Caco-2 (cell line): ENCODE data around the gene MGAT4A. TPM values are rescaled to one million over a fixed set of nuclear protein-coding genes. Genes with fewer than 3 reads are reported as not detected.

Source experiments
- BruUV-seq: library from RNA; stranded (reverse); fragments of 400-500 nt; replicated peaks from 2 replicates; lab custom pipeline; 2021; lab: Mats Ljungman, UMichigan
- CTCF ChIA-PET: fragments of 300-600 bp; sonication (Branson Sonifier 250); formaldehyde crosslinking; loops from one replicate; lab custom pipeline; 2022; ENCODE audit warnings: antibody characterized with exemption; lab: Charles Lee
- POLR2A ChIA-PET: fragments of 300-600 bp; sonication (Branson Sonifier 250); formaldehyde crosslinking; loops from one replicate; lab custom pipeline; 2022; ENCODE audit warnings: antibody characterized with exemption; lab: Charles Lee
- DNase-seq, 2 experiments: peaks; one replicate each; pipeline versions ENCODE4 v3.0.0 to v3.0.0-alpha.2; 2020 to 2022
- H3K27me3 ChIP-seq: replicated peaks from 2 replicates; pipeline ENCODE4 v1.6.0; 2011; ENCODE audit warnings: low read length; ENCODE audit not compliant: control insufficient read depth, insufficient read depth
- H3K36me3 ChIP-seq: 2 replicates; pipeline ENCODE4 v1.5.1; 2011; ENCODE audit warnings: low read length; ENCODE audit not compliant: control insufficient read depth, insufficient read depth
- H3K4me1 ChIP-seq: fragments of 250-450 bp; sonication (Bioruptor Pico); 2 replicates; pipeline ENCODE4 v1.5.1; 2020; ENCODE audit warnings: mild to moderate bottlenecking
- H3K4me3 ChIP-seq: 2 replicates; pipeline ENCODE4 v1.5.1; 2011; ENCODE audit warnings: low read depth, mild to moderate bottlenecking, control low read depth, low read length
- H3K9me3 ChIP-seq: fragments of 250-450 bp; sonication (Bioruptor Pico); 2 replicates; pipeline ENCODE4 v1.5.1; 2020; ENCODE audit warnings: mild to moderate bottlenecking, moderate library complexity
- H3K27ac Mint-ChIP-seq: one replicate; pipeline ENCODE4 v1.8.0; 2022; ENCODE audit warnings: mixed read lengths; ENCODE audit not compliant: unreplicated experiment
- H3K27me3 Mint-ChIP-seq: one replicate; pipeline ENCODE4 v1.8.0; 2022; ENCODE audit warnings: mixed read lengths; ENCODE audit not compliant: insufficient read depth, unreplicated experiment
- H3K36me3 Mint-ChIP-seq: one replicate; pipeline ENCODE4 v1.8.0; 2022; ENCODE audit warnings: mild to moderate bottlenecking, mixed read lengths; ENCODE audit not compliant: insufficient read depth, unreplicated experiment
- H3K4me1 Mint-ChIP-seq: one replicate; pipeline ENCODE4 v1.8.0; 2022; ENCODE audit warnings: low read depth, mixed read lengths; ENCODE audit not compliant: unreplicated experiment
- H3K4me3 Mint-ChIP-seq: one replicate; pipeline ENCODE4 v1.8.0; 2022; ENCODE audit warnings: mild to moderate bottlenecking, moderate library complexity, mixed read lengths; ENCODE audit not compliant: unreplicated experiment
- H3K9me3 Mint-ChIP-seq: one replicate; pipeline ENCODE4 v1.8.0; 2022; ENCODE audit warnings: mixed read lengths; ENCODE audit not compliant: unreplicated experiment
- CTCF ChIP-seq, 2 experiments: fragments of 200-600 bp in 1 of 2; IDR thresholded peaks; 1 replicate in 1 of 2; 2 replicates in 1 of 2; pipeline versions ENCODE4 v1.5.1 to v1.8.0; 2011 to 2022; ENCODE audit warnings: antibody characterized with exemption in 1 of 2, control low read depth in 1 of 2, inconsistent platforms in 1 of 2, low read depth in 1 of 2, low read length in 1 of 2, mild to moderate bottlenecking in 1 of 2, moderate library complexity in 1 of 2; ENCODE audit not compliant: insufficient read depth in 1 of 2, severe bottlenecking in 1 of 2, unreplicated experiment in 1 of 2
- intact Hi-C: fragments of 100-400 bp; cut with micrococcal nuclease; formaldehyde crosslinking; loops from one replicate; pipeline ENCODE4 v1.10.0; 2022; ENCODE audit not compliant: unreplicated experiment
- total RNA-seq: library from RNA; stranded (reverse); gene quantifications from 2 replicates; pipeline ENCODE4 v1.2.3, GENCODE V29; 2022

MGAT4A gene
- total RNA-seq, 1 experiment from 2014 or later: 63.7 TPM

- Mint-ChIP-seq H3K9me3 (no peaks in the 10 kb centered on the region), H3K27ac (no peak overlapping the region), H3K4me1 (no peaks in the 10 kb centered on the region), H3K4me3 (no peak overlapping the region), H3K36me3 (no peaks in the 10 kb centered on the region), H3K27me3 (no peaks in the 10 kb centered on the region)
- no peak for DNase-seq
- BruUV-seq: no TSS peak
- H3K4me3 ChIP-seq: no peak overlapping the region
- H3K27me3 ChIP-seq: no peaks in the 10 kb centered on the region
- CTCF ChIA-PET: no interaction called here
- H3K9me3 ChIP-seq: no peaks in the 10 kb centered on the region
- TF ChIP-seq CTCF (IDR thresholded peaks at IDR 0.05; ENCODE audit: insufficient read depth in 1 of 2, low read depth in 1 of 2, low read length in 1 of 2, severe bottlenecking in 1 of 2, unreplicated experiment in 1 of 2): no peak
- intact Hi-C loops: no loop called here
- POLR2A ChIA-PET: no interaction called here
- H3K36me3 ChIP-seq: no peaks in the 10 kb centered on the region
- H3K4me1 ChIP-seq: peaks cover 6% of the 10 kb centered on the region
These were observed 147.7 kb downstream of the MGAT4A start for GRCh38 chr2:98583276-98583675.

DNA sequence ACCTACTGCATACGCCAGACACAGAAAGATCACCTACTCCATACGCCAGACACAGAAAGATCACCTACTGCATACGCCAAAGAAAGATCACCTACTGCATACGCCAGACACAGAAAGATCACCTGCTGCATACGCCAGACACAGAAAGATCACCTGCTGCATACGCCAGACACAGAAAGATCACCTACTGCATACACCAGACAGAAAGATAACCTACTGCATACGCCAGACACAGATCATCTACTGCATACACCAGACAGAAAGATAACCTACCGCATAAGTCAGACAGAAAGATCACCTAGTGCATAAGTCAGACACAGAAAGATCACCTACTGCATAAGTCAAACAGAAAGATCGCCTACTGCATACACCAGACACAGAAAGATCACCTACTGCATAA is 148.4 kb downstream of the MGAT4A start:
- Histone ChIP-seq H3K27me3 (no peaks in the 10 kb centered on the region), H3K4me3 (no peak overlapping the region), H3K4me1 (peaks cover 6% of the 10 kb centered on the region), H3K36me3 (no peaks in the 10 kb centered on the region), H3K9me3 (no peaks in the 10 kb centered on the region)
- no TSS peak for BruUV-seq
- Mint-ChIP-seq H3K4me3 (no peak overlapping the region), H3K27ac (no peak overlapping the region), H3K9me3 (no peaks in the 10 kb centered on the region), H3K27me3 (no peaks in the 10 kb centered on the region), H3K4me1 (no peaks in the 10 kb centered on the region), H3K36me3 (no peaks in the 10 kb centered on the region)
- no peak for TF ChIP-seq CTCF (IDR thresholded peaks at IDR 0.05; ENCODE audit: insufficient read depth in 1 of 2, low read depth in 1 of 2, low read length in 1 of 2, severe bottlenecking in 1 of 2, unreplicated experiment in 1 of 2)
- POLR2A ChIA-PET: no interaction called here
- CTCF ChIA-PET: no interaction called here
- DNase-seq: no peak
- intact Hi-C loops: no loop called here

DNA sequence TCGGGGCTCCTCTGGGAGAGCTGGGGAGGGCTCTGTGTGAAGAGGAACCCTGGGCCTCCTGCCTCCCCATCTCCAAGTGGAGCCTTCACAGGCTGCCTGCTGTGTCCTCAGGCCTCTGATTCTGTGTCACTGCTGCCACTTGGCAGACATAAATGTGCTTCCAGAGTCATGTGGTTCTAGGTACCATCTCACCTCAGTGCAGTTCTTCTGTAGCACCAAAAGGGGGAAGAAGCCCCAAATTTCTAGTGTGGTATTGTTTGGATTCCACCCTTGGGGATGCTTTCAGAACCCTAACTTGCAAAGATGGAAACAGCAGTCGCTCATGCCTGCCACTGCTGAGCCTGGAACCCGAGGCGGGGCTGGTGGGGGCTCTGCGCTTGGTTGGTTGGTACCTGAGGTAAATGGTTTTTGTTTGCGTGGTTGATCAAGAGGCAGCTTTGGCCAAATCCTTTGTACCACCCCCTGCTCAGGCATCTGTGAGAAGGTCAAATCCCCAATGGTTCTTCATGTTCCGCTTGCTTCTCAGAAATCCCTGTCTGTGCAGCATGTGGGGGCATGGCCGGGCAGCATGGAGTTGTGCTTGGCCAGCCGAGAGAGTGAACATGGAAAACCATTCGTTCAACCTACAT is 150.2 kb downstream of the MGAT4A start:
- no peaks in the 10 kb centered on the region for H3K27me3 Mint-ChIP-seq
- intact Hi-C loops: no loop called here
- H3K9me3 Mint-ChIP-seq: no peaks in the 10 kb centered on the region
- TF ChIP-seq CTCF (IDR thresholded peaks at IDR 0.05; ENCODE audit: insufficient read depth in 1 of 2, low read depth in 1 of 2, low read length in 1 of 2, severe bottlenecking in 1 of 2, unreplicated experiment in 1 of 2): no peak
- H3K9me3 ChIP-seq: no peaks in the 10 kb centered on the region
- H3K27me3 ChIP-seq: no peaks in the 10 kb centered on the region
- no peak overlapping the region for H3K27ac Mint-ChIP-seq
- POLR2A ChIA-PET: no interaction called here
- no TSS peak for BruUV-seq
- H3K36me3 Mint-ChIP-seq: no peaks in the 10 kb centered on the region
- no peak overlapping the region for H3K4me3 Mint-ChIP-seq
- no peak overlapping the region for H3K4me3 ChIP-seq
- CTCF ChIA-PET: no interaction called here
- H3K4me1 Mint-ChIP-seq: no peaks in the 10 kb centered on the region
- no peak for DNase-seq
- H3K4me1 ChIP-seq: peaks cover 6% of the 10 kb centered on the region
- no peaks in the 10 kb centered on the region for H3K36me3 ChIP-seq
